Neural progenitor cell (in vitro differentiated cells): Measurements from ENCODE around the gene GRAMD4.

Experiments
- EZH2 ChIP-seq: fragments of 200-600 bp; sonication (generic); IDR thresholded peaks from 2 replicates; pipeline ENCODE4 v1.6.1; 2017; ENCODE audit warnings: antibody characterized with exemption, mild to moderate bottlenecking, moderate library complexity
- EZH2phosphoT487 ChIP-seq: fragments of 200-600 bp; sonication (generic); IDR thresholded peaks from 2 replicates; pipeline ENCODE4 v1.6.1; 2017; ENCODE audit warnings: antibody characterized with exemption
- TF ChIP-seq, protein P1 (sequence below): fragments of 200-600 bp; sonication (generic); IDR thresholded peaks from 2 replicates; pipeline ENCODE4 v1.5.1; 2017; ENCODE audit warnings: antibody characterized with exemption, mild to moderate bottlenecking

GRCh38 chr22:46571642-46572250, 48.4 kb upstream of the GRAMD4 start:
- TF ChIP-seq, protein P1, sequence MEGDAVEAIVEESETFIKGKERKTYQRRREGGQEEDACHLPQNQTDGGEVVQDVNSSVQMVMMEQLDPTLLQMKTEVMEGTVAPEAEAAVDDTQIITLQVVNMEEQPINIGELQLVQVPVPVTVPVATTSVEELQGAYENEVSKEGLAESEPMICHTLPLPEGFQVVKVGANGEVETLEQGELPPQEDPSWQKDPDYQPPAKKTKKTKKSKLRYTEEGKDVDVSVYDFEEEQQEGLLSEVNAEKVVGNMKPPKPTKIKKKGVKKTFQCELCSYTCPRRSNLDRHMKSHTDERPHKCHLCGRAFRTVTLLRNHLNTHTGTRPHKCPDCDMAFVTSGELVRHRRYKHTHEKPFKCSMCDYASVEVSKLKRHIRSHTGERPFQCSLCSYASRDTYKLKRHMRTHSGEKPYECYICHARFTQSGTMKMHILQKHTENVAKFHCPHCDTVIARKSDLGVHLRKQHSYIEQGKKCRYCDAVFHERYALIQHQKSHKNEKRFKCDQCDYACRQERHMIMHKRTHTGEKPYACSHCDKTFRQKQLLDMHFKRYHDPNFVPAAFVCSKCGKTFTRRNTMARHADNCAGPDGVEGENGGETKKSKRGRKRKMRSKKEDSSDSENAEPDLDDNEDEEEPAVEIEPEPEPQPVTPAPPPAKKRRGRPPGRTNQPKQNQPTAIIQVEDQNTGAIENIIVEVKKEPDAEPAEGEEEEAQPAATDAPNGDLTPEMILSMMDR = no peak
- TF ChIP-seq EZH2 (no peak), EZH2phosphoT487 (no peak)
